Transverse colon (tissue), 4 donors: ENCODE data around the gene CHPF.

Experiments used
- EP300 ChIP-seq: sonication (generic); formaldehyde crosslinking; IDR thresholded peaks from one replicate; pipeline ENCODE4 v1.6.1; 2017; ENCODE audit warnings: antibody characterized with exemption, low read depth
- POLR2A ChIP-seq: fragments of 450-650 bp; IDR thresholded peaks from one replicate; pipeline ENCODE4 v1.6.1; 2016; ENCODE audit warnings: antibody characterized with exemption, mild to moderate bottlenecking, moderate library complexity
- POLR2AphosphoS5 ChIP-seq, 3 donors: sonication (generic); formaldehyde crosslinking; IDR thresholded peaks; one replicate each; pipeline ENCODE4 v1.6.1; 2016; ENCODE audit warnings: antibody characterized with exemption in 3 of 3
- TF ChIP-seq, protein P1 (sequence below), 5 experiments: fragments of 200-600 bp in 3 of 5; fragments of 450-650 bp in 2 of 5; sonication (generic) in 3 of 5; IDR thresholded peaks; 1 replicate in 2 of 5; 2 replicates in 3 of 5; pipeline ENCODE4 v1.5.1; 2016 to 2017; ENCODE audit warnings: antibody characterized with exemption in 5 of 5, inconsistent platforms in 3 of 5, mild to moderate bottlenecking in 2 of 5, moderate library complexity in 1 of 5

DNA sequence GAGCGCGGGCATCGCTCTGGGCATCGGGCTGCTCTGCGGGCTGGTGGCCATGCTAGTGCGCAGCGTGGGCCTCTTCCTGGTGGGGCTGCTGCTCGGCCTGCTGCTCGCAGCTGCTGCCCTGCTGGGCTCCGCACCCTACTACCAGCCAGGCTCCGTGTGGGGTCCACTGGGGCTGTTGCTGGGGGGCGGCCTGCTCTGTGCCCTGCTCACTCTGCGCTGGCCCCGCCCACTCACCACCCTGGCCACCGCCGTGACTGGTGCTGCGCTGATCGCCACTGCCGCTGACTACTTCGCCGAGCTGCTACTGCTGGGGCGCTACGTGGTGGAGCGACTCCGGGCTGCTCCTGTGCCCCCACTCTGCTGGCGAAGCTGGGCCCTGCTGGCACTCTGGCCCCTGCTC, 4.0 kb upstream of the CHPF start:
- no peak for TF ChIP-seq POLR2A
- TF ChIP-seq, protein P1, sequence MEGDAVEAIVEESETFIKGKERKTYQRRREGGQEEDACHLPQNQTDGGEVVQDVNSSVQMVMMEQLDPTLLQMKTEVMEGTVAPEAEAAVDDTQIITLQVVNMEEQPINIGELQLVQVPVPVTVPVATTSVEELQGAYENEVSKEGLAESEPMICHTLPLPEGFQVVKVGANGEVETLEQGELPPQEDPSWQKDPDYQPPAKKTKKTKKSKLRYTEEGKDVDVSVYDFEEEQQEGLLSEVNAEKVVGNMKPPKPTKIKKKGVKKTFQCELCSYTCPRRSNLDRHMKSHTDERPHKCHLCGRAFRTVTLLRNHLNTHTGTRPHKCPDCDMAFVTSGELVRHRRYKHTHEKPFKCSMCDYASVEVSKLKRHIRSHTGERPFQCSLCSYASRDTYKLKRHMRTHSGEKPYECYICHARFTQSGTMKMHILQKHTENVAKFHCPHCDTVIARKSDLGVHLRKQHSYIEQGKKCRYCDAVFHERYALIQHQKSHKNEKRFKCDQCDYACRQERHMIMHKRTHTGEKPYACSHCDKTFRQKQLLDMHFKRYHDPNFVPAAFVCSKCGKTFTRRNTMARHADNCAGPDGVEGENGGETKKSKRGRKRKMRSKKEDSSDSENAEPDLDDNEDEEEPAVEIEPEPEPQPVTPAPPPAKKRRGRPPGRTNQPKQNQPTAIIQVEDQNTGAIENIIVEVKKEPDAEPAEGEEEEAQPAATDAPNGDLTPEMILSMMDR (IDR thresholded peaks at IDR 0.05): no peak
- no peak for TF ChIP-seq EP300
- no peak for TF ChIP-seq POLR2AphosphoS5 (IDR thresholded peaks at IDR 0.05)
